T-cell (primary cell): ENCODE measurements around the gene ARHGAP45. TPM values are rescaled to one million over a fixed set of nuclear protein-coding genes. Genes with fewer than 3 reads are reported as not detected.

Experiments
- ATAC-seq, 4 experiments: fragments of 200-7000 bp in 3 of 4; fragments of 150-1000 bp in 1 of 4; cut with Tn5 transposase; replicated peaks in 1 of 4; 1 replicate in 3 of 4; 2 replicates in 1 of 4; pipeline ENCODE4 v1.10.0; 2021; ENCODE audit warnings: moderate library complexity in 3 of 4, mild to moderate bottlenecking in 2 of 4, moderate number of reproducible peaks in 1 of 4
- CTCF ChIA-PET, 2 donors: fragments of 300-600 bp; sonication (Branson Sonifier 250); formaldehyde crosslinking; loops; one replicate each; lab custom pipeline; 2022; ENCODE audit warnings: antibody characterized with exemption in 2 of 2; lab: Charles Lee
- POLR2A ChIA-PET, 2 donors: fragments of 300-600 bp; sonication (Branson Sonifier 250); formaldehyde crosslinking; loops; one replicate each; lab custom pipeline; 2022; ENCODE audit warnings: antibody characterized with exemption in 2 of 2; lab: Charles Lee
- DNase-seq, 35 experiments: peaks; one replicate each; pipeline versions ENCODE4 v3.0.0 to v3.0.0-alpha.2; 2013 to 2023
- H3K27ac ChIP-seq: one replicate; pipeline ENCODE4 v1.5.1; 2013; ENCODE audit warnings: low read length
- H3K27me3 ChIP-seq, 2 experiments: replicated peaks in 1 of 2; 1 replicate in 1 of 2; 2 replicates in 1 of 2; pipeline versions ENCODE4 v1.6.1 to v1.7.0; 2013; ENCODE audit warnings: low read length in 1 of 2, mixed read lengths in 1 of 2; ENCODE audit not compliant: control insufficient read depth in 2 of 2, insufficient read depth in 2 of 2; ENCODE audit errors: extremely low read depth in 1 of 2
- H3K36me3 ChIP-seq, 2 donors: 1 replicate in 1 of 2; 2 replicates in 1 of 2; pipeline versions ENCODE4 v1.6.1 to v1.7.0; 2013; ENCODE audit warnings: low read length in 1 of 2; ENCODE audit not compliant: control insufficient read depth in 2 of 2, insufficient read depth in 1 of 2; ENCODE audit errors: extremely low read depth in 1 of 2
- H3K4me1 ChIP-seq, 2 experiments: 1 replicate in 1 of 2; 2 replicates in 1 of 2; pipeline versions ENCODE4 v1.6.1 to v1.7.0; 2013; ENCODE audit warnings: low read length in 2 of 2, mixed read lengths in 1 of 2; ENCODE audit not compliant: insufficient read depth in 2 of 2, control insufficient read depth in 1 of 2; ENCODE audit errors: extremely low read depth in 1 of 2
- H3K4me3 ChIP-seq, 2 donors: 1 replicate in 1 of 2; 2 replicates in 1 of 2; pipeline versions ENCODE4 v1.5.1 to v1.7.0; 2013; ENCODE audit warnings: mild to moderate bottlenecking in 2 of 2, low read length in 1 of 2, moderate library complexity in 1 of 2; ENCODE audit not compliant: control insufficient read depth in 1 of 2; ENCODE audit errors: extremely low read depth in 1 of 2
- H3K9me3 ChIP-seq: 2 replicates; pipeline ENCODE4 v1.7.0; 2013
- H3K27ac Mint-ChIP-seq, 2 donors: one replicate each; pipeline ENCODE4 v1.8.0; 2020 to 2021; ENCODE audit warnings: mild to moderate bottlenecking in 2 of 2, mixed read lengths in 2 of 2
- H3K27me3 Mint-ChIP-seq, 2 donors: one replicate each; pipeline ENCODE4 v1.8.0; 2021 to 2022; ENCODE audit warnings: mixed read lengths in 2 of 2
- H3K36me3 Mint-ChIP-seq: one replicate; pipeline ENCODE4 v1.8.0; 2021; ENCODE audit warnings: mixed read lengths
- H3K4me1 Mint-ChIP-seq, 3 donors: one replicate each; pipeline ENCODE4 v1.8.0; 2020 to 2022; ENCODE audit warnings: mixed read lengths in 3 of 3, mild to moderate bottlenecking in 1 of 3
- H3K4me3 Mint-ChIP-seq, 3 donors: one replicate each; pipeline ENCODE4 v1.8.0; 2020 to 2022; ENCODE audit warnings: mild to moderate bottlenecking in 3 of 3, mixed read lengths in 3 of 3, moderate library complexity in 3 of 3
- H3K9me3 Mint-ChIP-seq, 3 donors: one replicate each; pipeline ENCODE4 v1.8.0; 2020 to 2022; ENCODE audit warnings: mixed read lengths in 3 of 3
- WGBS: methylation state at CpG from one replicate; pipeline ENCODE4 v1.1.5; 2013; ENCODE audit warnings: missing lambda C conversion rate; ENCODE audit not compliant: insufficient coverage; 5-methylcytosine and 5-hydroxymethylcytosine counted together
- total RNA-seq, 35 experiments: library from RNA in 6 of 35; stranded (reverse) in 6 of 35; fragments of 120-200 nt in 1 of 35; gene quantifications; one replicate each; pipeline versions ENCODE4 v1.2.1 to v1.2.4 and lab custom pipeline; 2013 to 2026

Gene ARHGAP45
- total RNA-seq (1,000 to 10,000 TPM in 3 of 5 donors, 100 to 1,000 TPM in 2; 729 to 1,130 (median 1,073) TPM), total RNA-seq (lab: John Stamatoyannopoulos, UW) (179 to 1,719 (median 1,050) reads per million in 29 experiments)
- total RNA-seq (2013) = 466 TPM

GRCh38 chr19:1066748-1067340 is at the start of gene ARHGAP45:
TSS of gene ARHGAP45 (plus strand) at chr19:1067167. CDS start at chr19:1067406, 239 bp downstream.
- Mint-ChIP-seq H3K4me3 (peak within 1 kb of the TSS; percentile 89 to 90 (median 90)), H3K27ac (peak within 1 kb of the TSS; percentile 91 to 95), H3K9me3 (no peaks in the 10 kb centered on the region), H3K4me1 (peaks cover 36 to 45% (median 44%) of the 10 kb centered on the region in 3 donors), H3K27me3 (no peaks in the 10 kb centered on the region), H3K36me3 (peaks cover 14% of the 10 kb centered on the region)
- CTCF ChIA-PET = interaction anchor here (0.5 to 1.2 kb wide), 6 partner anchors 9 to 336 kb away, joined by 3 to 16 read pairs (median 4); no protein-coding TSS in a partner anchor
- DNase-seq = peak; percentile 62 to 91 (median 78)
- peak within 1 kb of the TSS; percentile 83 to 99 for H3K4me3 ChIP-seq
- peak within 1 kb of the TSS; percentile 96 for H3K27ac ChIP-seq
- H3K36me3 ChIP-seq = peaks cover 10 to 37% of the 10 kb centered on the region in 2 donors
- POLR2A ChIA-PET = interaction anchor here (0.6 to 2.1 kb wide), 6 partner anchors 9 to 482 kb away, joined by 3 to 17 read pairs (median 4); partner anchors contain the start of gene CIRBP (in 1 of the 2)
- peaks cover 31 to 76% of the 10 kb centered on the region in 2 experiments for H3K4me1 ChIP-seq
- ATAC-seq = peak; percentile 59 to 72 (median 66)
- WGBS = 3% methylated on average over 55 of the region's 61 CpGs
- H3K27me3 ChIP-seq = no peaks in the 10 kb centered on the region
- no peaks in the 10 kb centered on the region for H3K9me3 ChIP-seq

- no peak overlapping the region for H3K27ac ChIP-seq
- CTCF ChIA-PET = no interaction called here
Measured at GRCh38 chr19:1017906-1018305, 49.1 kb upstream of the ARHGAP45 start.

GRCh38 chr19:1018393-1018792 is 48.6 kb upstream of the ARHGAP45 start:
- Mint-ChIP-seq H3K4me3 (peak overlapping the region; percentile 89 to 90 (median 89)), H3K36me3 (no peaks in the 10 kb centered on the region), H3K9me3 (no peaks in the 10 kb centered on the region), H3K27me3 (peaks cover 0 to 2% of the 10 kb centered on the region in 2 donors), H3K4me1 (peaks cover 34 to 56% (median 49%) of the 10 kb centered on the region in 3 donors), H3K27ac (peak overlapping the region in 1 of 2 donors; percentile 58)
- 94% methylated on average over 4 of the region's 5 CpGs for WGBS
- H3K36me3 ChIP-seq = peaks cover 6 to 18% of the 10 kb centered on the region in 2 donors
- ATAC-seq (no peak), DNase-seq (no peak)
- no peak overlapping the region for H3K27ac ChIP-seq
- H3K9me3 ChIP-seq = no peaks in the 10 kb centered on the region
- ChIA-PET POLR2A (no interaction called here), CTCF (no interaction called here)
- H3K27me3 ChIP-seq = no peaks in the 10 kb centered on the region
- H3K4me3 ChIP-seq = no peak overlapping the region
- peaks cover 10 to 82% of the 10 kb centered on the region in 2 experiments for H3K4me1 ChIP-seq

More at GRCh38 chr19:1017906-1018305, 49.1 kb upstream of the ARHGAP45 start:
- no peaks in the 10 kb centered on the region for H3K27me3 ChIP-seq
- 93% methylated on average over 7 of the region's 9 CpGs for WGBS
- DNase-seq (no peak), ATAC-seq (no peak)
- no peaks in the 10 kb centered on the region for H3K9me3 Mint-ChIP-seq
- peaks cover 34 to 56% (median 49%) of the 10 kb centered on the region in 3 donors for H3K4me1 Mint-ChIP-seq
- no peaks in the 10 kb centered on the region for H3K36me3 Mint-ChIP-seq
- peaks cover 10 to 82% of the 10 kb centered on the region in 2 experiments for H3K4me1 ChIP-seq
- no peaks in the 10 kb centered on the region for H3K9me3 ChIP-seq
- H3K4me3 Mint-ChIP-seq = peak overlapping the region; percentile 13 to 90 (median 89)
- no peak overlapping the region for H3K27ac Mint-ChIP-seq
- peaks cover 6 to 23% of the 10 kb centered on the region in 2 donors for H3K36me3 ChIP-seq
- no peak overlapping the region for H3K4me3 ChIP-seq
- POLR2A ChIA-PET = no interaction called here
- peaks cover 0 to 2% of the 10 kb centered on the region in 2 donors for H3K27me3 Mint-ChIP-seq

- CTCF ChIA-PET = interaction anchor here (0.6 to 0.7 kb wide), 2 partner anchors 15 to 22 kb away, joined by 3 read pairs; no protein-coding TSS in a partner anchor
- peaks cover 10 to 80% of the 10 kb centered on the region in 2 experiments for H3K4me1 ChIP-seq
Measured at GRCh38 chr19:1018932-1019615, 47.9 kb upstream of the ARHGAP45 start.

DNA sequence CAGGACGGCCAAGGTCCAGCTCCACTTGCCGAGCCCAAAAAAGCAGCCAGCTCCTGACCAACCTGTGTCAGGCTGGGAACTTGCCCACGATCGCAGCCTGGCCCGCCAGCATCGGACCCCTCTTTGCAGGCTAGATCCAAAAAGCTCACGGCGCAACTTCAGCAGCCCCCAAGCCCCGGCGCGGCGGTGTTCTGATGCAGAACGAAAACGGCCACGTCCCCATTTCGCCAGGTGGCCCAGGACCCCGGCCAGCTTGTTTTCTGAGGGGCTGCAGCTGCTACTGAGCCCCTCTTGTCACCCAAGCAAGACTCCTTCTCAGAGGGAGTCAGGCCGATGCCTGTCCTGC is 47.4 kb upstream of the ARHGAP45 start:
- H3K4me3 Mint-ChIP-seq = peak overlapping the region; percentile 89 to 90 (median 89)
- ATAC-seq = no peak
- H3K4me1 ChIP-seq = peaks cover 10 to 75% of the 10 kb centered on the region in 2 experiments

More at GRCh38 chr19:1018932-1019615, 47.9 kb upstream of the ARHGAP45 start:
- Mint-ChIP-seq H3K27ac (peak overlapping the region; percentile 39 to 58), H3K4me3 (peak overlapping the region; percentile 89 to 90 (median 89)), H3K9me3 (no peaks in the 10 kb centered on the region), H3K27me3 (peaks cover 0 to 2% of the 10 kb centered on the region in 2 donors), H3K36me3 (no peaks in the 10 kb centered on the region), H3K4me1 (peaks cover 34 to 56% (median 49%) of the 10 kb centered on the region in 3 donors)
- Histone ChIP-seq H3K27ac (no peak overlapping the region), H3K9me3 (no peaks in the 10 kb centered on the region), H3K36me3 (peaks cover 0 to 11% of the 10 kb centered on the region in 2 donors), H3K4me3 (peak overlapping the region; percentile 80 to 93), H3K27me3 (no peaks in the 10 kb centered on the region)
- DNase-seq (no peak), ATAC-seq (no peak)
- 77% methylated on average over 10 of the region's 17 CpGs for WGBS
- POLR2A ChIA-PET = interaction anchor here in 1 of 2 donors (0.9 kb wide), 1 partner anchor 17 kb away, joined by 3 read pairs; no protein-coding TSS in a partner anchor

More for the DNA sequence above, 47.4 kb upstream of the ARHGAP45 start:
- Mint-ChIP-seq H3K27ac (peak overlapping the region in 1 of 2 donors; percentile 89), H3K27me3 (peaks cover 0 to 2% of the 10 kb centered on the region in 2 donors), H3K4me1 (peaks cover 34 to 54% (median 47%) of the 10 kb centered on the region in 3 donors), H3K9me3 (no peaks in the 10 kb centered on the region), H3K36me3 (no peaks in the 10 kb centered on the region)
- POLR2A ChIA-PET = interaction anchor here in 1 of 2 donors (0.9 kb wide), 1 partner anchor 18 kb away, joined by 3 read pairs; no protein-coding TSS in a partner anchor
- DNase-seq = no peak
- H3K9me3 ChIP-seq = no peaks in the 10 kb centered on the region
- no peak overlapping the region for H3K27ac ChIP-seq
- WGBS = 76% methylated on average over 17 of the region's 18 CpGs
- no peaks in the 10 kb centered on the region for H3K27me3 ChIP-seq
- H3K4me3 ChIP-seq = peak overlapping the region; percentile 80 to 93
- H3K36me3 ChIP-seq = peaks cover 0 to 9% of the 10 kb centered on the region in 2 donors
- CTCF ChIA-PET = interaction anchor here (0.6 to 0.7 kb wide), 2 partner anchors 15 to 21 kb away, joined by 3 read pairs; no protein-coding TSS in a partner anchor
